Subcutaneous adipose tissue (tissue), 4 donors: ENCODE measurements around the gene PCK1. TPM values are rescaled to one million over a fixed set of nuclear protein-coding genes. Genes with fewer than 3 reads are reported as not detected.

Experiments
- CTCF ChIP-seq: fragments of 450-650 bp; IDR thresholded peaks from one replicate; pipeline ENCODE4 v1.5.1; 2016; ENCODE audit warnings: low read depth, mild to moderate bottlenecking, control low read depth, antibody characterized with exemption, moderate library complexity
- total RNA-seq, 4 donors: library from RNA; depleted of rRNA; stranded (reverse); fragments of >200 nt; gene quantifications; one replicate each; pipeline ENCODE4 v1.1.0, GENCODE V29; 2016

The PCK1 gene
- total RNA-seq, 4 donors from 2014 or later, result 152 to 643 (median 237) TPM

GRCh38 chr20:57600320-57601210 is 39.7 kb downstream of the PCK1 start:
- TF ChIP-seq CTCF, result no peak

- TF ChIP-seq CTCF, result no peak
These were observed 40.3 kb downstream of the PCK1 start for GRCh38 chr20:57601211-57601570.

- TF ChIP-seq CTCF, result no peak
These were observed 40.8 kb downstream of the PCK1 start for GRCh38 chr20:57601737-57602136.

- no peak for TF ChIP-seq CTCF
These were observed 42.2 kb downstream of the PCK1 start for GRCh38 chr20:57603120-57603519.

- no peak for TF ChIP-seq CTCF
These were observed 44.1 kb downstream of the PCK1 start for GRCh38 chr20:57605045-57605444.

GRCh38 chr20:57605878-57606277 is 45.0 kb downstream of the PCK1 start:
- no peak for TF ChIP-seq CTCF

- TF ChIP-seq CTCF, result no peak
These were observed 47.6 kb downstream of the PCK1 start for GRCh38 chr20:57608516-57608915.
